Neural cell (in vitro differentiated cells): ENCODE data around the gene CGB3. TPM values are rescaled to one million over a fixed set of nuclear protein-coding genes. Genes with fewer than 3 reads are reported as not detected.

Experiments used
- H2AFZ ChIP-seq: fragments of 200-600, 300-800 bp; sonication (generic), shearing (Covaris generic); 2 replicates; pipeline ENCODE4 v1.6.0; 2014; ENCODE audit warnings: low read depth, mild to moderate bottlenecking, antibody characterized with exemption, low read length, moderate library complexity
- H3F3A ChIP-seq: fragments of 200-600 bp; shearing (Covaris generic); 2 replicates; pipeline ENCODE4 v1.6.1; 2016; ENCODE audit warnings: mild to moderate bottlenecking, moderate library complexity, mixed read lengths, antibody characterized with exemption, low read length; ENCODE audit not compliant: insufficient read depth, poor library complexity, severe bottlenecking
- H3K27ac ChIP-seq: fragments of 200-600, 300-800 bp; sonication (generic), shearing (Covaris generic); 2 replicates; pipeline ENCODE4 v1.5.1; 2014; ENCODE audit warnings: mild to moderate bottlenecking, low read length, moderate library complexity
- H3K27me3 ChIP-seq: fragments of 300-800, 200-600 bp; sonication (generic), shearing (Covaris generic); 2 replicates; pipeline ENCODE4 v1.6.0; 2014; ENCODE audit warnings: mild to moderate bottlenecking, low read depth, low read length, moderate library complexity; ENCODE audit not compliant: insufficient read depth
- H3K36me3 ChIP-seq: fragments of 300-800, 200-600 bp; sonication (generic), shearing (Covaris generic); 2 replicates; pipeline ENCODE4 v1.5.1; 2014; ENCODE audit warnings: mild to moderate bottlenecking, antibody characterized with exemption, low read length, moderate library complexity; ENCODE audit not compliant: insufficient read depth
- H3K4me2 ChIP-seq: fragments of 300-800, 200-600 bp; sonication (generic), shearing (Covaris generic); 2 replicates; pipeline ENCODE4 v1.6.0; 2014; ENCODE audit warnings: mild to moderate bottlenecking, low read length
- H3K4me3 ChIP-seq: fragments of 300-800, 200-600 bp; sonication (generic), shearing (Covaris generic); 2 replicates; pipeline ENCODE4 v1.5.1; 2014; ENCODE audit warnings: mild to moderate bottlenecking, low read length, moderate library complexity
- H3K79me2 ChIP-seq: fragments of 200-600 bp; shearing (Covaris generic); replicated peaks from 2 replicates; pipeline ENCODE4 v1.6.0; 2014; ENCODE audit warnings: mild to moderate bottlenecking, low read length, moderate library complexity; ENCODE audit not compliant: insufficient read depth
- H3K9ac ChIP-seq: fragments of 300-800, 200-600 bp; sonication (generic), shearing (Covaris generic); 2 replicates; pipeline ENCODE4 v1.6.1; 2016; ENCODE audit warnings: mild to moderate bottlenecking, low read length, mixed read lengths
- H3K9me2 ChIP-seq: fragments of 200-600 bp; shearing (Covaris generic); 2 replicates; pipeline ENCODE4 v1.6.1; 2016; ENCODE audit warnings: mild to moderate bottlenecking, low read length, mixed read lengths; ENCODE audit not compliant: insufficient read depth
- H3K9me3 ChIP-seq: fragments of 200-600, 300-800 bp; sonication (generic), shearing (Covaris generic); 2 replicates; pipeline ENCODE4 v1.6.1; 2016; ENCODE audit warnings: mild to moderate bottlenecking, mixed run types, low read length, moderate library complexity, mixed read lengths
- H4K20me1 ChIP-seq: fragments of 200-600 bp; shearing (Covaris generic); 2 replicates; pipeline ENCODE4 v1.6.1; 2016; ENCODE audit warnings: mild to moderate bottlenecking, mixed run types; ENCODE audit not compliant: insufficient read depth
- EP300 ChIP-seq: fragments of 450-650 bp; conservative IDR thresholded peaks from 2 replicates; pipeline ENCODE4 v1.6.1; 2014; ENCODE audit warnings: antibody characterized with exemption, mild to moderate bottlenecking, moderate library complexity; ENCODE audit not compliant: poor library complexity, severe bottlenecking
- EZH2 ChIP-seq: fragments of 200-600, 300-800 bp; shearing (Covaris generic), sonication (generic); IDR thresholded peaks from 2 replicates; pipeline ENCODE4 v1.6.1; 2014; ENCODE audit warnings: antibody characterized with exemption, low read length, borderline replicate concordance, mild to moderate bottlenecking; ENCODE audit not compliant: insufficient read depth, poor library complexity, severe bottlenecking
- MXI1 ChIP-seq: fragments of 450-650 bp; conservative IDR thresholded peaks from 2 replicates; pipeline ENCODE4 v1.6.1; 2014; ENCODE audit warnings: antibody characterized with exemption, mild to moderate bottlenecking; ENCODE audit not compliant: poor library complexity, severe bottlenecking
- POLR2AphosphoS5 ChIP-seq: IDR thresholded peaks from 2 replicates; pipeline ENCODE4 v1.6.1; 2012
- RAD21 ChIP-seq: fragments of 450-650 bp; conservative IDR thresholded peaks from 2 replicates; pipeline ENCODE4 v1.6.1; 2014; ENCODE audit warnings: antibody characterized with exemption, mild to moderate bottlenecking, moderate library complexity
- SMC3 ChIP-seq: fragments of 450-650 bp; conservative IDR thresholded peaks from 2 replicates; pipeline ENCODE4 v1.6.1; 2014; ENCODE audit warnings: antibody characterized with exemption, mild to moderate bottlenecking, moderate library complexity; ENCODE audit not compliant: poor library complexity
- TAF1 ChIP-seq: IDR thresholded peaks from 2 replicates; pipeline ENCODE4 v1.6.1; 2012; ENCODE audit warnings: low read depth
- polyA plus RNA-seq: library from polyadenylated mRNA; depleted of rRNA; stranded (reverse); fragments of >200 nt; gene quantifications from 2 replicates; pipeline ENCODE4 v1.2.3, GENCODE V29; 2014
- TF ChIP-seq, protein P1 (sequence below): fragments of 450-650 bp; IDR thresholded peaks from 2 replicates; pipeline ENCODE4 v1.5.1; 2014; ENCODE audit warnings: antibody characterized with exemption, mild to moderate bottlenecking, moderate library complexity; ENCODE audit not compliant: poor library complexity, severe bottlenecking
- TF ChIP-seq, protein P2 (sequence below): IDR thresholded peaks from 2 replicates; pipeline ENCODE4 v1.6.1; 2012; ENCODE audit warnings: borderline replicate concordance

CGB3 gene
- polyA plus RNA-seq, 1 donor from 2014 or later, result not detected

DNA sequence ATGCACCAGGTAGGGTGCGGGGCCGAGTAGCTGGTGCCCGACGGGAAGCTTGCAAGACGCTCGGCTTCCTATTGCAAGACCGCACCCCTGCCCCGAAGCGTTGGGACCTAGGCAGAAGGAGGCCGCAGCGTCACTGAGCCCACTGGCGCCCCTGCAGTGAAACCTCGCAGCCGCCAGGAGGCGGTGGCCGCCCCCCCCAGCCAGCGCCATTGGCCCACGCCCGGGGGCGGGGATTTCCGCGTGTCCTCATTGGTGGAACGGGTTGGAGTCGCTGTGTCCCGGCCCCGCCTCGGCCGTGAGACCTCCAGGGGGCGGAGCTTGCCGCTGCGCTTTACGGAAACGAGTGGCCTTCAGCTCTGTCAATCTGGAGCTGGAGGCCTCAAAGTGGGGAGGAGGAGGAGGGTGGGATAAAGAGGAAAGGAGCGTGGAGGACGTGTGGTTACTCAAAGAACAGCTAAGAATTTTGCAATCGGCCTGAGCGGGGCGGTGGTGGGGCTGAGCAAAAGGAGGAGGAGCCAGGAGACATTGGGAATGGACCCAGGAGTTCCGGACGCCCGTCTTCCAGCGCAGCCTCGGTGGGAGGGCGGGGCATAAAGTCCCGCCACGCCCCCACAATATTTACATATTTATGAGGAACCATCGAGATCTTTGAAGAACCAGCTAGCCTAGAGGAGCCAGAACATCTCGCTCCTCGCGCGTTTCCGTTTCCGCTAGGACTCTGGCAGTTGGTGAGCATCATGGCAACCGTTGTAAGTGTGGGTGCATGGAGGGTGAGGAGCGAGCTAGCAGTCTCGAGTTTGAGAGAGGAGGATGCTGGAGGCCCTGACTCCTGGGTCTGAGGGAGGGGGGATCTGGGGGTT lies 30.7 kb downstream of the CGB3 start, which contains the start of the genes GYS1 and RUVBL2:
Gene GYS1, minus strand, starts transcription at position 135 of the 860 bp plus-strand sequence. CDS start 197 bp downstream, outside the sequence.
Gene RUVBL2, plus strand, starts transcription at position 713 of the 860 bp plus-strand sequence. Its CDS starts 25 bp downstream, at position 738.
- TF ChIP-seq, protein P1, sequence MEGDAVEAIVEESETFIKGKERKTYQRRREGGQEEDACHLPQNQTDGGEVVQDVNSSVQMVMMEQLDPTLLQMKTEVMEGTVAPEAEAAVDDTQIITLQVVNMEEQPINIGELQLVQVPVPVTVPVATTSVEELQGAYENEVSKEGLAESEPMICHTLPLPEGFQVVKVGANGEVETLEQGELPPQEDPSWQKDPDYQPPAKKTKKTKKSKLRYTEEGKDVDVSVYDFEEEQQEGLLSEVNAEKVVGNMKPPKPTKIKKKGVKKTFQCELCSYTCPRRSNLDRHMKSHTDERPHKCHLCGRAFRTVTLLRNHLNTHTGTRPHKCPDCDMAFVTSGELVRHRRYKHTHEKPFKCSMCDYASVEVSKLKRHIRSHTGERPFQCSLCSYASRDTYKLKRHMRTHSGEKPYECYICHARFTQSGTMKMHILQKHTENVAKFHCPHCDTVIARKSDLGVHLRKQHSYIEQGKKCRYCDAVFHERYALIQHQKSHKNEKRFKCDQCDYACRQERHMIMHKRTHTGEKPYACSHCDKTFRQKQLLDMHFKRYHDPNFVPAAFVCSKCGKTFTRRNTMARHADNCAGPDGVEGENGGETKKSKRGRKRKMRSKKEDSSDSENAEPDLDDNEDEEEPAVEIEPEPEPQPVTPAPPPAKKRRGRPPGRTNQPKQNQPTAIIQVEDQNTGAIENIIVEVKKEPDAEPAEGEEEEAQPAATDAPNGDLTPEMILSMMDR, result peak; percentile 100
- TF ChIP-seq SMC3 (peak; percentile 64), POLR2AphosphoS5 (peak; percentile 92), MXI1 (peak; percentile 94), TAF1 (no peak), RAD21 (peak; percentile 49), EP300 (no peak)
- TF ChIP-seq, protein P2, sequence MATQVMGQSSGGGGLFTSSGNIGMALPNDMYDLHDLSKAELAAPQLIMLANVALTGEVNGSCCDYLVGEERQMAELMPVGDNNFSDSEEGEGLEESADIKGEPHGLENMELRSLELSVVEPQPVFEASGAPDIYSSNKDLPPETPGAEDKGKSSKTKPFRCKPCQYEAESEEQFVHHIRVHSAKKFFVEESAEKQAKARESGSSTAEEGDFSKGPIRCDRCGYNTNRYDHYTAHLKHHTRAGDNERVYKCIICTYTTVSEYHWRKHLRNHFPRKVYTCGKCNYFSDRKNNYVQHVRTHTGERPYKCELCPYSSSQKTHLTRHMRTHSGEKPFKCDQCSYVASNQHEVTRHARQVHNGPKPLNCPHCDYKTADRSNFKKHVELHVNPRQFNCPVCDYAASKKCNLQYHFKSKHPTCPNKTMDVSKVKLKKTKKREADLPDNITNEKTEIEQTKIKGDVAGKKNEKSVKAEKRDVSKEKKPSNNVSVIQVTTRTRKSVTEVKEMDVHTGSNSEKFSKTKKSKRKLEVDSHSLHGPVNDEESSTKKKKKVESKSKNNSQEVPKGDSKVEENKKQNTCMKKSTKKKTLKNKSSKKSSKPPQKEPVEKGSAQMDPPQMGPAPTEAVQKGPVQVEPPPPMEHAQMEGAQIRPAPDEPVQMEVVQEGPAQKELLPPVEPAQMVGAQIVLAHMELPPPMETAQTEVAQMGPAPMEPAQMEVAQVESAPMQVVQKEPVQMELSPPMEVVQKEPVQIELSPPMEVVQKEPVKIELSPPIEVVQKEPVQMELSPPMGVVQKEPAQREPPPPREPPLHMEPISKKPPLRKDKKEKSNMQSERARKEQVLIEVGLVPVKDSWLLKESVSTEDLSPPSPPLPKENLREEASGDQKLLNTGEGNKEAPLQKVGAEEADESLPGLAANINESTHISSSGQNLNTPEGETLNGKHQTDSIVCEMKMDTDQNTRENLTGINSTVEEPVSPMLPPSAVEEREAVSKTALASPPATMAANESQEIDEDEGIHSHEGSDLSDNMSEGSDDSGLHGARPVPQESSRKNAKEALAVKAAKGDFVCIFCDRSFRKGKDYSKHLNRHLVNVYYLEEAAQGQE, result peak; percentile 65
- peaks cover 21% of the 10 kb centered on the region for H3K79me2 ChIP-seq
- H3K27me3 ChIP-seq, result no peaks in the 10 kb centered on the region
- H3K9me2 ChIP-seq, result no peaks in the 10 kb centered on the region
- H3K4me3 ChIP-seq, result peak within 1 kb of the TSS; percentile 78
- H4K20me1 ChIP-seq, result no peaks in the 10 kb centered on the region
- peak within 1 kb of the TSS; percentile 80 for H3K27ac ChIP-seq
- H2AFZ ChIP-seq, result peak within 1 kb of the TSS; percentile 46
- H3K9me3 ChIP-seq, result no peaks in the 10 kb centered on the region
- no peaks in the 10 kb centered on the region for H3K36me3 ChIP-seq
- H3F3A ChIP-seq, result peaks cover 4% of the 10 kb centered on the region
- peak within 1 kb of the TSS; percentile 95 for H3K4me2 ChIP-seq
- H3K9ac ChIP-seq, result peak within 1 kb of the TSS; percentile 87

DNA sequence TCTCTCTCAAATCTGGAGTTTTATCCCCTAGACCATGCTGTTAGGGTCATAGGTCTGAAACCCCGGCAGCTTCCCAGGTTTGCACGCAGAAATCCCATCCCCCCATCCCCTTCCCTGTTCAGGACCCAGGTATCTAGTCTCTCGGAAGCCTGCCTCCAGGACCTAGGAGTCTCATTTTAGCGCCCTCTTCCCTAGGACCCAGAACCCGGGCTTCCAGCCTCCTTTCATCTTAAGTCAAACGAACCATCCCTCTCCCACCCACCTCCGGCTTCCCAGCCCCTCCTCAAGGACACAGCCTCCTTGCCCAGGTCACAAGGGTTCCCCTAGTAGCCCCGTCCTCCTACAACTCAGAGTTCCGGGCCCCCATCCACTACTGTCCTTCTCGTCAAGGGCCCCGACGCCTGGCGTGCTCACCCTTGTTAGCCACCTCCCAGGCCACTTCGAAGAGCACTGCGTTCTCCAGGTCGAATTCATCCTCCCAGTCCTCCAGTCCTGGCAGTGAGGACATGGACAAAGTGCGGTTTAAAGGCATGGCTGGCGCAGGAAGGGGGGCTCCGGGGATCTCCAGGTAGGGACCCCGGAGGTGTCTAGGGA lies 31.5 kb downstream of the CGB3 start:
- Histone ChIP-seq H3K9me3 (no peaks in the 10 kb centered on the region), H4K20me1 (no peaks in the 10 kb centered on the region), H3K4me2 (peak overlapping the region; percentile 59), H3K27me3 (no peaks in the 10 kb centered on the region), H3K4me3 (peak overlapping the region; percentile 78), H3K9ac (peak overlapping the region; percentile 87), H3F3A (peaks cover 4% of the 10 kb centered on the region), H2AFZ (peak overlapping the region; percentile 46), H3K36me3 (no peaks in the 10 kb centered on the region), H3K79me2 (peaks cover 21% of the 10 kb centered on the region), H3K27ac (peak overlapping the region; percentile 79), H3K9me2 (no peaks in the 10 kb centered on the region)
- TF ChIP-seq TAF1, result no peak
- TF ChIP-seq, protein P1, result no peak
- peak; percentile 36 for TF ChIP-seq MXI1
- TF ChIP-seq RAD21, result no peak
- TF ChIP-seq EZH2, result no peak
- TF ChIP-seq, protein P2, result no peak
- no peak for TF ChIP-seq POLR2AphosphoS5
